Inflammatory macrophage treated with lipopolysaccharide for 4 hours (primary cell): Measurements from ENCODE around the gene ATPAF1.

ENCODE experiments used
- DNase-seq: peaks from one replicate; pipeline ENCODE4 v3.0.0-alpha.2; 2020

The ATPAF1 gene

GRCh38 chr1:46582972-46583371 is 85.2 kb downstream of the ATPAF1 start:
- no peak for DNase-seq
